Vagina (tissue), 2 donors: ENCODE data around the gene FCN1. TPM values are rescaled to one million over a fixed set of nuclear protein-coding genes. Genes with fewer than 3 reads are reported as not detected.

Experiments
- DNase-seq, 2 donors: peaks; one replicate each; pipeline ENCODE4 v3.0.0-alpha.2; 2017; ENCODE audit errors: extremely low spot score in 2 of 2
- H3K27ac ChIP-seq: fragments of 200-600 bp; sonication (generic); one replicate; pipeline ENCODE4 v1.5.1; 2019
- H3K27me3 ChIP-seq: fragments of 200-600 bp; sonication (generic); one replicate; pipeline ENCODE4 v1.5.1; 2019
- H3K36me3 ChIP-seq, 2 donors: fragments of 200-600 bp; sonication (generic); one replicate each; pipeline ENCODE4 v1.5.1; 2017 to 2019
- H3K4me1 ChIP-seq: fragments of 200-600 bp; sonication (generic); one replicate; pipeline ENCODE4 v1.5.1; 2019
- H3K4me3 ChIP-seq, 2 donors: fragments of 200-600 bp; sonication (generic); 1 replicate in 1 of 2; 2 replicates in 1 of 2; pipeline ENCODE4 v1.5.1; 2016 to 2019
- H3K9me3 ChIP-seq: fragments of 200-600 bp; sonication (generic); one replicate; pipeline ENCODE4 v1.5.1; 2019
- POLR2A ChIP-seq, 2 donors: fragments of 450-650 bp; IDR thresholded peaks; one replicate each; pipeline ENCODE4 v1.6.1; 2017; ENCODE audit warnings: antibody characterized with exemption in 2 of 2, mild to moderate bottlenecking in 2 of 2, moderate library complexity in 2 of 2
- POLR2AphosphoS5 ChIP-seq, 2 donors: sonication (generic); formaldehyde crosslinking; IDR thresholded peaks; one replicate each; pipeline ENCODE4 v1.9.0; 2017; ENCODE audit warnings: antibody characterized with exemption in 2 of 2, mild to moderate bottlenecking in 2 of 2, low read depth in 1 of 2; ENCODE audit not compliant: insufficient read depth in 1 of 2
- intact Hi-C: fragments of 100-400 bp; cut with DNase I; formaldehyde crosslinking; loops from one replicate; pipeline ENCODE4 v1.15.1; 2023
- total RNA-seq: library from RNA; depleted of rRNA; stranded (reverse); fragments of >200 nt; gene quantifications from one replicate; pipeline ENCODE4 v1.2.3, GENCODE V29; 2016
- TF ChIP-seq, protein P1 (sequence below), 3 experiments: fragments of 450-650 bp in 2 of 3; fragments of 200-600 bp in 1 of 3; sonication (generic) in 1 of 3; IDR thresholded peaks; one replicate each; pipeline ENCODE4 v1.5.1; 2017 to 2019; ENCODE audit warnings: antibody characterized with exemption in 3 of 3, mild to moderate bottlenecking in 2 of 3, moderate library complexity in 2 of 3

FCN1 gene
- total RNA-seq, 1 donor from 2014 or later: 1.7 TPM

DNA sequence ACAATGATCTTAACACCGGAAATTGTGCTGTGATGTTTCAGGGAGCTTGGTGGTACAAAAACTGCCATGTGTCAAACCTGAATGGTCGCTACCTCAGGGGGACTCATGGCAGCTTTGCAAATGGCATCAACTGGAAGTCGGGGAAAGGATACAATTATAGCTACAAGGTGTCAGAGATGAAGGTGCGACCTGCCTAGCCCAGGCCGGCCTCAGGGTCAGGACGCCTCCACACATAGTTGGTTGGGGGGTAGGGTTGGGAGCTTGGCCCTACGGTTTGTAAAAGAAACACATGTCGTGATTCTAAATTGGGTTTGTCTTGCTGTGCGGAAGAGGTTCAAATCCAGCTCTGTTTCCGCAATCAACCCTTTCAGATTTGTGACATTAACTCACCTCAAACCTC is 30.5 kb downstream of the FCN1 start:
- TF ChIP-seq POLR2A (IDR thresholded peaks at IDR 0.05) (no peak), POLR2AphosphoS5 (IDR thresholded peaks at IDR 0.05; ENCODE audit: insufficient read depth in 1 of 2, low read depth in 1 of 2) (no peak)
- TF ChIP-seq, protein P1, sequence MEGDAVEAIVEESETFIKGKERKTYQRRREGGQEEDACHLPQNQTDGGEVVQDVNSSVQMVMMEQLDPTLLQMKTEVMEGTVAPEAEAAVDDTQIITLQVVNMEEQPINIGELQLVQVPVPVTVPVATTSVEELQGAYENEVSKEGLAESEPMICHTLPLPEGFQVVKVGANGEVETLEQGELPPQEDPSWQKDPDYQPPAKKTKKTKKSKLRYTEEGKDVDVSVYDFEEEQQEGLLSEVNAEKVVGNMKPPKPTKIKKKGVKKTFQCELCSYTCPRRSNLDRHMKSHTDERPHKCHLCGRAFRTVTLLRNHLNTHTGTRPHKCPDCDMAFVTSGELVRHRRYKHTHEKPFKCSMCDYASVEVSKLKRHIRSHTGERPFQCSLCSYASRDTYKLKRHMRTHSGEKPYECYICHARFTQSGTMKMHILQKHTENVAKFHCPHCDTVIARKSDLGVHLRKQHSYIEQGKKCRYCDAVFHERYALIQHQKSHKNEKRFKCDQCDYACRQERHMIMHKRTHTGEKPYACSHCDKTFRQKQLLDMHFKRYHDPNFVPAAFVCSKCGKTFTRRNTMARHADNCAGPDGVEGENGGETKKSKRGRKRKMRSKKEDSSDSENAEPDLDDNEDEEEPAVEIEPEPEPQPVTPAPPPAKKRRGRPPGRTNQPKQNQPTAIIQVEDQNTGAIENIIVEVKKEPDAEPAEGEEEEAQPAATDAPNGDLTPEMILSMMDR (IDR thresholded peaks at IDR 0.05): no peak
- intact Hi-C loops: no loop called here
- no peaks in the 10 kb centered on the region for H3K27me3 ChIP-seq
- H3K9me3 ChIP-seq: no peaks in the 10 kb centered on the region
- no peak overlapping the region for H3K27ac ChIP-seq
- H3K36me3 ChIP-seq: no peaks in the 10 kb centered on the region
- DNase-seq: peak in 1 of 2 donors; percentile 94
- no peaks in the 10 kb centered on the region for H3K4me1 ChIP-seq
- H3K4me3 ChIP-seq: no peak overlapping the region

DNA sequence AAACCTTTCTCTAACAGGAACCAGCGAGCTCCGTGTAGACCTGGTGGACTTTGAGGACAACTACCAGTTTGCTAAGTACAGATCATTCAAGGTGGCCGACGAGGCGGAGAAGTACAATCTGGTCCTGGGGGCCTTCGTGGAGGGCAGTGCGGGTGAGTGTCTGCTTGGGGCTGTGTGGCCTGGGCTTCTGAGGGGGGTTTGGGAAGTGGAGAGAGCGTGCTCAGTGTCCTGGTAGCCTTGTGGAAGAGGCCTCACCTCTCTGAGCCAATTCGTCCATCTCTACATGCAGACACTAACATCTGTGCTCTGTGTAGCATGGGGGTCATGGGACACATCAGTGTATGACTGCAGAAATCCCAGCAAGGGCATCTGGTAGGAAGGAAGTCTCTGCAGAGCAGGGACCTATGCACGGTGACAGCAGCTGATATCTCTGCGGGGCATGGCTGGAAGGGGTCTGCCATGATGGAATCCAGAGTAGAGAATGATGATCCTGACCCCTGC is 31.2 kb downstream of the FCN1 start:
- H3K27me3 ChIP-seq: no peaks in the 10 kb centered on the region

DNA sequence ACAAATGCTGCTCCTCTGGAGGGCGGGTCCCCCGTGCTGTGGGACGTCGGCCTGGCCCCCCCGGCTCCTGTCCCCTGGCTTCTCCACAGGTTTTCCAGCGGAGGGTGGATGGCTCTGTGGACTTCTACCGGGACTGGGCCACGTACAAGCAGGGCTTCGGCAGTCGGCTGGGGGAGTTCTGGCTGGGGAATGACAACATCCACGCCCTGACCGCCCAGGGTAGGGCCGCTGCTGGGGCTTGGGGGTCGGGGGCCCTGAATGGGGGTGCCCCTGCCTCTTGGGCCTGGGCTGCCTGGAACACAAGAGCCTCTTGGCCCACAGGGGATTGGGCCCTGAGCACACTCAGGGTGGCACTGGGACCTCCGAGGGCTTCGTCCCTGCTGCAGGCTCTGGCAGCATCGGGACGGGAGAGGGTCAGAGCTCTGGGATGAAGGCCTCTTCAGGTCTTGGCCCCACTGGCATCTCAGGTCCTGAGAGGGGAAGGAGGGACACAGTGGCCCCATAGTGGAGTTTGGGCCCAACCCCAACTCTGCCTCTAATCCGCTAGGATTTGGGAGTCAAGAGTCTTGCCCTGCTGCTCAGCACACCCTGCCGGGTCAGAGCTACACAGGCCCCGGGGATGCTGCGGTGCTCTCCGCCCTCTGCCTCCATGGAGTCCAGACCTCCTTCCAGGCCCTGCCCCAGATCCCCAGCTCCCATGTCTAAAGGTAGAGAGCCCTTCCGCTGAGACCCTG is 31.9 kb downstream of the FCN1 start:
- Histone ChIP-seq H3K9me3 (no peaks in the 10 kb centered on the region), H3K4me1 (no peaks in the 10 kb centered on the region), H3K27ac (no peak overlapping the region), H3K27me3 (no peaks in the 10 kb centered on the region), H3K36me3 (no peaks in the 10 kb centered on the region), H3K4me3 (no peak overlapping the region)
- DNase-seq: peak in 1 of 2 donors; percentile 85
- intact Hi-C loops: no loop called here
- TF ChIP-seq POLR2A (IDR thresholded peaks at IDR 0.05): no peak

More for the DNA sequence above, 31.2 kb downstream of the FCN1 start:
- intact Hi-C loops: no loop called here
- Histone ChIP-seq H3K4me1 (no peaks in the 10 kb centered on the region), H3K36me3 (no peaks in the 10 kb centered on the region), H3K27ac (no peak overlapping the region), H3K9me3 (no peaks in the 10 kb centered on the region), H3K4me3 (no peak overlapping the region)
- no peak for DNase-seq
- TF ChIP-seq, protein P1 (IDR thresholded peaks at IDR 0.05): no peak
- TF ChIP-seq POLR2AphosphoS5 (IDR thresholded peaks at IDR 0.05; ENCODE audit: insufficient read depth in 1 of 2, low read depth in 1 of 2) (no peak), POLR2A (IDR thresholded peaks at IDR 0.05) (no peak)

DNA sequence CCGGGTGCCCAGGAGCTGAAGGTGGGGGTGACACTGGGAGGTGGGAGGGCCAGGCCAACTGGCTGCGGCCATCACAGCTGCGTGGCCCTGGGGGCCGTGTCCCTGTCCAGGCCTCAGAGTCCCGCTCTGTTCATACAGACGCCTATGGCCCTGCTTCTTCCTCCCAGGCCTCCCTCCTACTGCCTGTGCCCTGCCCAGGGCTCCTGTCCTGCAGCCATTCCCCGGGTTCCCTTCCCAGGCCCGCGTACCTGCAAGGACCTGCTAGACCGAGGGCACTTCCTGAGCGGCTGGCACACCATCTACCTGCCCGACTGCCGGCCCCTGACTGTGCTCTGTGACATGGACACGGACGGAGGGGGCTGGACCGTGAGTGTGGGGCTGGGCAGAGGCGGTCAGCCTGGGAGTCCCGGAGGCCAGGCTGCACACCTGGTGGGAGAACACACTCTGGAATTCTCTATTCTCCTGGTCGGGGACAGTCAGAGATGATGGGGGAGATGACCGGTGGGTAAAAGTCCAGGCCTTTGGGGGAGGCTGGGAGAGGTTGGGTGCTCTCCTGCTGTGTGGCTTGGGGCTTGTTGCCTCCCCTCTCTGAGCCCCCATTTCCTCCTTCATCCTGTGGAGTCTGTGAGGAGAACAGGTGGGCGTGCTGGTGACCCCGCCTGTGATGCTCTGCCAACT is 32.6 kb downstream of the FCN1 start:
- Histone ChIP-seq H3K27me3 (no peaks in the 10 kb centered on the region), H3K36me3 (no peaks in the 10 kb centered on the region), H3K27ac (no peak overlapping the region), H3K9me3 (no peaks in the 10 kb centered on the region), H3K4me1 (no peaks in the 10 kb centered on the region), H3K4me3 (no peak overlapping the region)
- TF ChIP-seq POLR2AphosphoS5 (IDR thresholded peaks at IDR 0.05; ENCODE audit: insufficient read depth in 1 of 2, low read depth in 1 of 2): no peak
- TF ChIP-seq, protein P1 (IDR thresholded peaks at IDR 0.05): no peak
- TF ChIP-seq POLR2A (IDR thresholded peaks at IDR 0.05): no peak
- DNase-seq: no peak
- intact Hi-C loops: no loop called here

DNA sequence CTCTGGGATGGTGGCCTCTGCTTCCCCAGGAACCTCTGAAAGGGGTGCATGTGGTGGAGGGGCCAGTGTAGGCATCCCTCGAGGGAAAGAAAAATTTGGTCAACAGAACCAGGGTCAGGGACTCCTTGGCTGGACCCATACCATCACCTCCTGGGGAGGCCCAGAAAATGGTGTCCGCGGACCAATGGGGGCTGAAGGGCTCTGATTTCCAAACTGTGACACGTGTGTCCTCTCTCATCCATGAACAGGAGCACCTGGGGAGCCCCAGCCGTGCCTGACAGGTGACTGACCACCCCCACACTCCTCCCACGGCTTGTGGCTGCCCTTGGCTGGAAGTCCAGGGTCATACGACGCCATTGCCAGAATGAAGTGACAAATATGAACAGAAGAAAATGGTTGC is 33.2 kb downstream of the FCN1 start:
- TF ChIP-seq POLR2A (IDR thresholded peaks at IDR 0.05): no peak
- no peak for TF ChIP-seq POLR2AphosphoS5 (IDR thresholded peaks at IDR 0.05; ENCODE audit: insufficient read depth in 1 of 2, low read depth in 1 of 2)
- TF ChIP-seq, protein P1 (IDR thresholded peaks at IDR 0.05): no peak
- DNase-seq: no peak
- intact Hi-C loops: no loop called here
- Histone ChIP-seq H3K27me3 (no peaks in the 10 kb centered on the region), H3K4me3 (no peak overlapping the region), H3K36me3 (no peaks in the 10 kb centered on the region), H3K4me1 (no peaks in the 10 kb centered on the region), H3K9me3 (no peaks in the 10 kb centered on the region), H3K27ac (no peak overlapping the region)
